Measurements from ENCODE around the gene BTD. TPM values are rescaled to one million over a fixed set of nuclear protein-coding genes. Genes with fewer than 3 reads are reported as not detected.

The BTD gene
- total RNA-seq, 4 donors from 2014 or later, result 46.8 to 74.9 (median 56.5) TPM

DNA sequence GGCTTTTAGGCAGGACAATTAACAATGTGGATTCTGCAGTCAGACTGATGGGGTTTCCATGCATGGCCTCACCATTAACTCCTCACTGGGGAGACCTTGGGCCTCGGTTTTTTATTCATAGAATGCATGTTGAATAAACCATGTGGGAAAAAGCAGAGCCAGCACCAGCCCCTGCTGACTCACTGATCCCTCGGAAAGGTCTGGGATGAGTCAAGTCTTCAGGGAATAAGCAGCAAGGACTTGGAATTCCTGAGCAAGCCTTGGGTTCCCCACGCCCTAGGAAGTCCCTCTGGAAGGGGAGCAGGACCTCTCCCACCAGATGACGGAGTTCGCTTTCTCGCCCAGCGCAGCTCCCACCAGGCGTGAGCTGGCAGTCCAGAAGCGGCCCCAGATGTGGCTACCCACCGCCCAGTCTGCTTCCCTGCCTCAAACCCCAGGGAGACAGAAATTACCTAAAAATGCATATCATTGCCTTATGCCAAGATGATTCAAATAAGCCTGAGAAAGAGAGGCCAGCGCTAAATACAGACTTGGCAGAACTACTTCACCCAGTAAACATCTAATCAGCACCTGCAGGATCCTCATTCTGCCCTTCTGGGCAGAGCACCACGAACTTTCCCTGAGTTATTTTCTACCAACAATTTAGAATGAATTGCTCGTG lies 45.4 kb downstream of the BTD start:
- 68 to 70% methylated on average over 13 of the region's 13 CpGs for WGBS, 2 donors
- Histone ChIP-seq H3K27ac (peak overlapping the region in 2 of 3 donors; percentile 26 to 34), H3K27me3 (no peaks in the 10 kb centered on the region), H3K4me1 (peaks cover 0 to 11% of the 10 kb centered on the region in 2 donors), H3K9me3 (no peaks in the 10 kb centered on the region), H3K36me3 (no peaks in the 10 kb centered on the region), H3K4me3 (replicated peaks in 1 of 3) (no peak overlapping the region)
- intact Hi-C loops (cut with DNase I), result no loop called here
- TF ChIP-seq, protein P1, sequence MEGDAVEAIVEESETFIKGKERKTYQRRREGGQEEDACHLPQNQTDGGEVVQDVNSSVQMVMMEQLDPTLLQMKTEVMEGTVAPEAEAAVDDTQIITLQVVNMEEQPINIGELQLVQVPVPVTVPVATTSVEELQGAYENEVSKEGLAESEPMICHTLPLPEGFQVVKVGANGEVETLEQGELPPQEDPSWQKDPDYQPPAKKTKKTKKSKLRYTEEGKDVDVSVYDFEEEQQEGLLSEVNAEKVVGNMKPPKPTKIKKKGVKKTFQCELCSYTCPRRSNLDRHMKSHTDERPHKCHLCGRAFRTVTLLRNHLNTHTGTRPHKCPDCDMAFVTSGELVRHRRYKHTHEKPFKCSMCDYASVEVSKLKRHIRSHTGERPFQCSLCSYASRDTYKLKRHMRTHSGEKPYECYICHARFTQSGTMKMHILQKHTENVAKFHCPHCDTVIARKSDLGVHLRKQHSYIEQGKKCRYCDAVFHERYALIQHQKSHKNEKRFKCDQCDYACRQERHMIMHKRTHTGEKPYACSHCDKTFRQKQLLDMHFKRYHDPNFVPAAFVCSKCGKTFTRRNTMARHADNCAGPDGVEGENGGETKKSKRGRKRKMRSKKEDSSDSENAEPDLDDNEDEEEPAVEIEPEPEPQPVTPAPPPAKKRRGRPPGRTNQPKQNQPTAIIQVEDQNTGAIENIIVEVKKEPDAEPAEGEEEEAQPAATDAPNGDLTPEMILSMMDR (IDR thresholded peaks at IDR 0.05), result no peak
- no peak for TF ChIP-seq POLR2A (IDR thresholded peaks at IDR 0.05)
- no peak for DNase-seq

DNA sequence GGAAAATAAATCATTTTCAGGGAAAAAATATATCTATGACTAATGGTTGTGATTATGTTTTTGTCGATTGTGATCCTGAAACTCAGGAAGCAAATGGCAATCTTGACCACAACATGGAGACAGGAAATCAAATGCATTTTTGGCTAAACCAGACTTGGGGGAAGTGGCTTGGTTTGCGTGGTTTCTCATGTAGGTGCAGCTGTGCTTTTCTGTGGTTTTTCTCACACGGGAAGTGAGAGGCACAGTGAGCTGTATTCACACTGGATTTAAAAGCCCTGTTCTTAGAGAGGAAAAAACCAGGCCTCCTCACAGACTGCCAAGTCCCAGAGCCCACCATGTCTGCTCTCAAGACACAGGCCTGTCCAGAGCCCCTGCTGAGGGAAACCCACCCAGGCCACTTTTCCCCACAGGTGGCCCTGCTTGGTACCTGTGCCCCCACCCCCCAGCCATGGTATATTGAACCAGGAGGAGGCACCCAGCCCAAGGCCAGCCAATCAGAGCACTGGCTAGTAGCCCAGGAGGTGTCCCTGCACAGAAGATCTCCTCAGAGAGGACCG lies 46.1 kb downstream of the BTD start:
- no peaks in the 10 kb centered on the region for H3K36me3 ChIP-seq
- no peak overlapping the region for H3K4me3 ChIP-seq (replicated peaks in 1 of 3)
- DNase-seq, result no peak
- H3K27me3 ChIP-seq, result no peaks in the 10 kb centered on the region
- peak overlapping the region in 2 of 3 donors; percentile 45 to 47 for H3K27ac ChIP-seq
- WGBS, 2 donors, result 59 to 77% methylated on average over 4 of the region's 4 CpGs
- no peaks in the 10 kb centered on the region for H3K9me3 ChIP-seq
- TF ChIP-seq, protein P1 (IDR thresholded peaks at IDR 0.05), result no peak
- TF ChIP-seq POLR2A (IDR thresholded peaks at IDR 0.05), result no peak
- peaks cover 0 to 11% of the 10 kb centered on the region in 2 donors for H3K4me1 ChIP-seq
- intact Hi-C loops (cut with DNase I), result no loop called here

DNA sequence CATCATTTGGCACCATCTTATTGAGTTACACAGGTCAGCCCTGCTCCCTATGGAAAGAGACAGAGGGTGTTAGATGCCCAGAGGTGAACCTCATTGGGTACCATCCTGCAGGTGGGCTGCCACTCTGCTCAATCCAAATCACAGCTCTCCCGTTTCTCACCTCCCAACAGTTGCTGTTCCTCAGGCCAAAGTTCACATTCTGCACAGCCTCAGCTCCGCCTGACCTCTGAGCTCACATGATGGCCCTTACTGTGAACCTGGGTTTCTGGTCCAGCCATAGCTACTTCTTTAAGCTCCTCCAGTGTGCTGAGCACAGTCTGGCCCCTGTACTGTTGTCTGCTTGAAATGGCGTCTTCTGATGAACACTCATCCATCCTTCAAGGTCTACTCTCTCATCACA lies 47.8 kb downstream of the BTD start:
- no peaks in the 10 kb centered on the region for H3K9me3 ChIP-seq
- no peaks in the 10 kb centered on the region for H3K36me3 ChIP-seq
- H3K27ac ChIP-seq, result no peak overlapping the region
- H3K4me3 ChIP-seq (replicated peaks in 1 of 3), result no peak overlapping the region
- H3K27me3 ChIP-seq, result no peaks in the 10 kb centered on the region
- peaks cover 0 to 11% of the 10 kb centered on the region in 2 donors for H3K4me1 ChIP-seq
- no peak for DNase-seq
- TF ChIP-seq POLR2A (IDR thresholded peaks at IDR 0.05), result no peak
- TF ChIP-seq, protein P1 (IDR thresholded peaks at IDR 0.05), result no peak
- intact Hi-C loops (cut with DNase I), result no loop called here
- WGBS, 2 donors, result 96 to 100% methylated on average over 3 of the region's 3 CpGs

DNA sequence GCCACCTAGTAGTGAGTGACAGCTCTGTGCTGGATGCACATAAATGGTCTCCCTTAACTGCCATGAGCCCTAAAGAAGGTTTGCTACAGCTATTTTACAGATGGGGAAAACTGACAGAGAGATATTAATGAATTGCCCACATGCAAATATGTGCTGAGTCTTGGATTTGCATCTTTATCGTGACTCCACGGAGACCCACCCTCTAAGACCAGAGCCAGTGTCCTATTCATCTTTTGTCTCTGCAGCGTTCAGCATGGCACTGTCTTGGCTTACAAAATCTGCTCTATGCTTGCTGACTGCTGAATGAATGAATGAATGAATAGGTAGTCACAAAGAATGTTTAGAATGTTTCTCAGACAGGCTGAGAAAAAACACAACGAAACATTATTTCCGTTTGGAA lies 48.3 kb downstream of the BTD start:
- no peak for TF ChIP-seq POLR2A (IDR thresholded peaks at IDR 0.05)
- TF ChIP-seq, protein P1 (IDR thresholded peaks at IDR 0.05), result no peak
- Histone ChIP-seq H3K27me3 (no peaks in the 10 kb centered on the region), H3K4me3 (replicated peaks in 1 of 3) (no peak overlapping the region), H3K9me3 (no peaks in the 10 kb centered on the region), H3K36me3 (no peaks in the 10 kb centered on the region), H3K27ac (no peak overlapping the region), H3K4me1 (peaks cover 0 to 11% of the 10 kb centered on the region in 2 donors)
- 93 to 95% methylated on average over 5 of the region's 5 CpGs for WGBS, 2 donors
- intact Hi-C loops (cut with DNase I), result no loop called here
- DNase-seq, result no peak

DNA sequence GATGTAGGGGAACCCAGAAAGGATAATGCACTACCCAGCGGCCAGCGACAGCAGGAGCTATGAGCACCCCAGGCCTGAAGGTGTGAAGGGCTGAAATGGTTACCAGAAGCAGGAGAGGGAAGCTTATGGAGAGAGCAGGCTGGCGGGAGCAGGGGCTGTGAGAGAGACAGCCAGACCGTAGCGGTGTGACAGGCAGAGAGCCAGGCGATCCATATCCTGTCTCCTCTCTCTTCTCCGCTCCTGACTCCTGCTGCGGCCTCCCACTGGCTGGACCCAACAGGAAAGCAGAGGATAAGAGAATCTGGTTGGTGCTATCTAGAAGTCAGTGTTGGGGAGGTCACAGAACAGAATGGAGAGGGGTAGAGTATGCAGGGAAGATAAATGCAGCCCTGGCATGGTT lies 49.9 kb downstream of the BTD start:
- 75 to 81% methylated on average over 8 of the region's 8 CpGs for WGBS, 2 donors

More for the DNA sequence above, 49.9 kb downstream of the BTD start:
- H3K9me3 ChIP-seq, result no peaks in the 10 kb centered on the region
- TF ChIP-seq POLR2A (IDR thresholded peaks at IDR 0.05), result no peak
- TF ChIP-seq, protein P1 (IDR thresholded peaks at IDR 0.05), result no peak
- H3K27me3 ChIP-seq, result no peaks in the 10 kb centered on the region
- intact Hi-C loops (cut with DNase I), result no loop called here
- H3K27ac ChIP-seq, result no peak overlapping the region
- no peak overlapping the region for H3K4me3 ChIP-seq (replicated peaks in 1 of 3)
- H3K36me3 ChIP-seq, result no peaks in the 10 kb centered on the region
- DNase-seq, result no peak
- peaks cover 0 to 11% of the 10 kb centered on the region in 2 donors for H3K4me1 ChIP-seq

All from thyroid gland (tissue), 4 donors.